Psoas muscle (tissue), 8 donors: ENCODE measurements around the gene DDAH2. TPM values are rescaled to one million over a fixed set of nuclear protein-coding genes. Genes with fewer than 3 reads are reported as not detected.
"Not testable (repeated sequence)": the region's sequence is repeated elsewhere in the genome, so short reads cannot be mapped to it uniquely, and the experiment has no call there.

Experiments
- ATAC-seq, 4 donors: fragments of 200-7000 bp; cut with Tn5 transposase; one replicate each; pipeline ENCODE4 v1.9.1; 2020; ENCODE audit warnings: moderate library complexity in 3 of 4, mild to moderate bottlenecking in 2 of 4
- DNase-seq, 2 donors: peaks; one replicate each; pipeline ENCODE4 v3.0.0-alpha.2; 2020
- H3K27ac ChIP-seq: fragments of 200-600 bp; one replicate; pipeline ENCODE4 v1.8.0; 2022
- H3K27me3 ChIP-seq, 3 donors: fragments of 200-600 bp in 1 of 3; one replicate each; pipeline versions ENCODE4 v1.6.1 to v1.8.0; 2013 to 2022; ENCODE audit warnings: low read length in 2 of 3, mild to moderate bottlenecking in 2 of 3, moderate library complexity in 1 of 3; ENCODE audit not compliant: insufficient read depth in 3 of 3
- H3K36me3 ChIP-seq, 2 donors: fragments of 200-600 bp in 1 of 2; one replicate each; pipeline versions ENCODE4 v1.6.1 to v1.8.0; 2013 to 2022; ENCODE audit warnings: low read depth in 1 of 2, mild to moderate bottlenecking in 1 of 2, moderate library complexity in 1 of 2; ENCODE audit not compliant: insufficient read depth in 1 of 2
- H3K4me1 ChIP-seq: fragments of 200-600 bp; one replicate; pipeline ENCODE4 v1.8.0; 2022
- H3K4me3 ChIP-seq: fragments of 200-600 bp; one replicate; pipeline ENCODE4 v1.8.0; 2022; ENCODE audit warnings: mild to moderate bottlenecking
- H3K9me3 ChIP-seq: fragments of 200-600 bp; one replicate; pipeline ENCODE4 v1.8.0; 2022
- WGBS, 3 donors: extraction: QIAGEN DNeasy Blood & Tissue Kit; methylation state at CpG; one replicate each; pipeline versions ENCODE4 v1.1.6 to v1.1.7; 2013; 5-methylcytosine and 5-hydroxymethylcytosine counted together
- intact Hi-C, 2 donors: fragments of 100-400 bp; cut with DNase I; formaldehyde crosslinking; loops; one replicate each; pipeline versions ENCODE4 v1.11.0 to v1.14.2; 2022
- polyA plus RNA-seq, 3 donors: library from polyadenylated mRNA; stranded (reverse); fragments of 200-250 nt; gene quantifications; one replicate each; pipeline ENCODE4 v1.2.3, GENCODE V29; 2013
- total RNA-seq, 4 donors: library from RNA; stranded (reverse); fragmentation: NEBNext Ultra II Directional in 2 of 4; extraction: Animal tissue kit (Norgen Biotek cat#: 25700) in 2 of 4; gene quantifications; one replicate each; pipeline versions ENCODE4 v1.2.1 to v1.2.4, GENCODE V29; 2021 to 2023
- TF ChIP-seq, protein P1 (sequence below): fragments of 200-600 bp; IDR thresholded peaks from one replicate; pipeline ENCODE4 v1.8.0; 2022; ENCODE audit warnings: antibody characterized with exemption
- donor health status: healthy with polysubstance abuse.
- donor health status: DM: no; HTN: no; CAD: no; lungs with moderate emphysema.
- donor health status: Bipolar disorder and iron deficiency.
- donor health status: healthy.
- donor health status: DM: yes; HTN: yes; CAD: no.
- donor health status: DM: no; HTN: no; CAD: no.
- donor health status: DM: no; HTN: no; CAD: no.
- donor health status: DM: yes; HTN: yes; CAD: no.

DDAH2 gene
- total and polyA plus RNA-seq, 7 donors, result 6.3 to 16.2 (median 11.1) TPM

DNA sequence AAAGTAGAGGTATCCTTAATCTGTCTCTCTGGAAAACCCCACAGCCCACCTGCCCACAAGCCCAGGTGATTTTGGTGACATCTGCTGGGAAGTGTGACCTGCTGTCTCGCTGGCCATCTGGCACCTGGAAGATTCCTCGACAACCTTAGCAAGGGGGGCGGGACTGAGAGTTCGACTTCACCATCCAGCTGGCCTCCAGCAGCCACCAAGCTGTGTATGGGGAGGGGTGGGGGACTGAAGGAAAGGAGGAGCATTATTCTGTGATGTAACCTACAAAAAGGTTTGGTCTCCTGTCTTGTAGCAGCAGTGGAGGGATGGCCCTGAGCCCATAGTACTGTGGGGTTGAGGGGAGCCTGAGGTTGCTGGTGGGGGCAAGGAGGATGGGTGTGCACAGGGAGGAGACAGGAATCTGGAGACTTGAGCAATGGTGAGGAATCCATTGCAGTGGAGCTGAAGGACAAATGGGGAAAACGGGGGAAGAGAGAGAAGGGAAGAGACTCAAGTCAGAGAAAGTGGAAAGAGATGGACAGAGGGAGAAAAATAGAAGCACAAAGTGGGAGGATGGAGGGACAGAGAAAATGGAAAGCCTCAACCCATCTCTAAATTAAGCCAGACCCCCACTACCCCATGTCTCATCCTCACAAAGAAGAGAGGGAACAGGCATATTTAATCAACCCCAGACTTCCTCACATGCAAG lies 18.4 kb downstream of the DDAH2 start:
- no peaks in the 10 kb centered on the region for H3K27me3 ChIP-seq
- no peaks in the 10 kb centered on the region for H3K9me3 ChIP-seq
- no peaks in the 10 kb centered on the region for H3K4me1 ChIP-seq
- 49 to 61% (median 57%) methylated on average over 5 of the region's 5 CpGs for WGBS, 3 donors
- TF ChIP-seq, protein P1, sequence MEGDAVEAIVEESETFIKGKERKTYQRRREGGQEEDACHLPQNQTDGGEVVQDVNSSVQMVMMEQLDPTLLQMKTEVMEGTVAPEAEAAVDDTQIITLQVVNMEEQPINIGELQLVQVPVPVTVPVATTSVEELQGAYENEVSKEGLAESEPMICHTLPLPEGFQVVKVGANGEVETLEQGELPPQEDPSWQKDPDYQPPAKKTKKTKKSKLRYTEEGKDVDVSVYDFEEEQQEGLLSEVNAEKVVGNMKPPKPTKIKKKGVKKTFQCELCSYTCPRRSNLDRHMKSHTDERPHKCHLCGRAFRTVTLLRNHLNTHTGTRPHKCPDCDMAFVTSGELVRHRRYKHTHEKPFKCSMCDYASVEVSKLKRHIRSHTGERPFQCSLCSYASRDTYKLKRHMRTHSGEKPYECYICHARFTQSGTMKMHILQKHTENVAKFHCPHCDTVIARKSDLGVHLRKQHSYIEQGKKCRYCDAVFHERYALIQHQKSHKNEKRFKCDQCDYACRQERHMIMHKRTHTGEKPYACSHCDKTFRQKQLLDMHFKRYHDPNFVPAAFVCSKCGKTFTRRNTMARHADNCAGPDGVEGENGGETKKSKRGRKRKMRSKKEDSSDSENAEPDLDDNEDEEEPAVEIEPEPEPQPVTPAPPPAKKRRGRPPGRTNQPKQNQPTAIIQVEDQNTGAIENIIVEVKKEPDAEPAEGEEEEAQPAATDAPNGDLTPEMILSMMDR, result no peak
- no peak overlapping the region for H3K27ac ChIP-seq
- ATAC-seq, result no peak
- intact Hi-C loops, result no loop called here
- no peak overlapping the region for H3K4me3 ChIP-seq
- no peak for DNase-seq
- H3K36me3 ChIP-seq, result no peaks in the 10 kb centered on the region

DNA sequence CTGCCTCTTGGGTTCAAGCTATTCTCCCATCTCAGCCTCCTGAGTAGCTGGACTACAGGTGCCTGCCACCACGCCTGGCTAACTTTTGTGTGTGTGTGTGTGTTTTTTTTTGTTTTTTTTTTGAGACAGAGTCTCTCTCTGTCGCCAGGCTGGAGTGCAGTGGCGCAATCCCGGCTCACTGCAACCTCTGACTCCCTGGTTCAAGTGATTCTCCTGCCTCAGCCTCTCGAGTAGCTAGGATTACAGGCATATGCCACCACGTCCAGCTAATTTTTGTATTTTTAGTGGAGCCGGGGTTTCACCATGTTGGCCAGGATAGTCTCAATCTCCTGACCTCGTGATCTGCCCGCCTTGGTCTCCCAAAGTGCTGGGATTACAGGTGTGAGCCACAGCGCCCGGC lies 19.9 kb downstream of the DDAH2 start:
- H3K27me3 ChIP-seq, DNase-seq, H3K4me3 ChIP-seq, H3K27ac ChIP-seq, H3K9me3 ChIP-seq, intact Hi-C loops, H3K36me3 ChIP-seq, H3K4me1 ChIP-seq, ATAC-seq: not testable (repeated sequence)
- 91 to 94% (median 91%) methylated on average over 11 of the region's 11 CpGs for WGBS, 3 donors

DNA sequence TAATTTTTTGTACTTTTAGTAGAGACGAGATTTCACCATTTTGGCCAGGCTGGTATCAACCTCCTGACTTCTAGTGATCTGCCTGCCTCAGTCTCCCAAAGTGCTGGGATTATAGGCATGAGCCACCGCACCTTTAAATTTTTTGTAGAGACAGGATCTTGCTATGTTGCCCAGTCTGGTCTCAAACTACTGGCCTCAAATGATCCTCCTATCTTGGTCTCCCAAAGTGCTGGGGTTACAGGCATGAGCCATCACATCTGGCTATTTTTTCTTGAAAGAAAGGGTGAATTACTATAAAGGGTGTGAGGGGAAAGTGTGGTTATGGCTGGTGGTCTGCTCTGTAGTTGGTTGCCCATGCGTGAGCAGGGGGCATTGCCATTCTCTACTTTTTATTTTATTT lies 20.9 kb downstream of the DDAH2 start:
- no peaks in the 10 kb centered on the region for H3K27me3 ChIP-seq
- ATAC-seq (no peak), DNase-seq (no peak)
- H3K4me3 ChIP-seq, result no peak overlapping the region
- TF ChIP-seq, protein P1, result no peak
- intact Hi-C loops, result no loop called here
- WGBS, 3 donors, result 91 to 97% (median 95%) methylated on average over 3 of the region's 3 CpGs
- H3K9me3 ChIP-seq, result no peaks in the 10 kb centered on the region
- no peak overlapping the region for H3K27ac ChIP-seq
- no peaks in the 10 kb centered on the region for H3K36me3 ChIP-seq
- peaks cover 5% of the 10 kb centered on the region for H3K4me1 ChIP-seq

DNA sequence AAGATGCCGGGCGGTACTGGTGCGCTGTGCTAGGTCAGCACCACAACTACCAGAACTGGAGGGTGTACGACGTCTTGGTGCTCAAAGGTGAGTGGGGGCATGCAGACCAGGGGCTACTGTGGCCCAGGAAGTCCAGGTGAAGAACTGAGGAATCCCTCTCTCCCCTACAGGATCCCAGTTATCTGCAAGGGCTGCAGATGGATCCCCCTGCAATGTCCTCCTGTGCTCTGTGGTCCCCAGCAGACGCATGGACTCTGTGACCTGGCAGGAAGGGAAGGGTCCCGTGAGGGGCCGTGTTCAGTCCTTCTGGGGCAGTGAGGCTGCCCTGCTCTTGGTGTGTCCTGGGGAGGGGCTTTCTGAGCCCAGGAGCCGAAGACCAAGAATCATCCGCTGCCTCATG lies 21.4 kb downstream of the DDAH2 start:
- 82 to 89% (median 88%) methylated on average over 10 of the region's 10 CpGs for WGBS, 3 donors
- no peak overlapping the region for H3K4me3 ChIP-seq

DNA sequence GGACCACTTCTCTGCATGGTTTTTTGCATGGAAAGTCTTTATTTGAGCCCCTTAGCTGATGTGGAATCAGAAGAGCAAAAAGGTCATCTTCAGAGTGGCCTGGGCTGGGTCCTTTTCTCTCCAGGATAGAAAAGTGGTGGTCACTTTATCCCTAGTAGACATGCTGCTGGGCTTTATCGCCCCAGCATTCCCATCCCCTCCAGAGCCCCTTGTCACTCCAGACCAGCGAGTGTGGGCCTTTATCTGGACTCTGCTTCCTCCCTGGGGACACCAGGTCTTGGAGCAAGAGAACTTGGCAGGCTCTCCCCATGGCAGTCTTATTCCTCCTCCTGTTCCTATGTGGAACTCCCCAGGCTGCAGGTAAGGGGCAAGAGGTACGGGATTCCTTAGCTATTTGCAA lies 22.5 kb downstream of the DDAH2 start, which contains the start of gene LY6G6F:
TSS of gene LY6G6F (plus strand) at position 268 of the 400 bp plus-strand sequence. CDS start at position 309, 41 bp downstream.
- DNase-seq, result no peak
- WGBS, 3 donors, result 32 to 57% (median 46%) methylated on average over 3 of the region's 3 CpGs

More for the DNA sequence above, 21.4 kb downstream of the DDAH2 start:
- no peak overlapping the region for H3K27ac ChIP-seq
- H3K36me3 ChIP-seq, result no peaks in the 10 kb centered on the region
- ATAC-seq (no peak), DNase-seq (no peak)
- intact Hi-C loops, result no loop called here
- no peaks in the 10 kb centered on the region for H3K9me3 ChIP-seq
- H3K27me3 ChIP-seq, result no peaks in the 10 kb centered on the region
- peaks cover 5% of the 10 kb centered on the region for H3K4me1 ChIP-seq
- TF ChIP-seq, protein P1, result no peak

More for the DNA sequence above, 22.5 kb downstream of the DDAH2 start, which contains the start of gene LY6G6F:
- H3K9me3 ChIP-seq, result no peaks in the 10 kb centered on the region
- ATAC-seq, result no peak
- no peak within 1 kb of the TSS for H3K4me3 ChIP-seq
- TF ChIP-seq, protein P1, result no peak
- intact Hi-C loops, result no loop called here
- H3K4me1 ChIP-seq, result peaks cover 12% of the 10 kb centered on the region
- no peak within 1 kb of the TSS for H3K27ac ChIP-seq
- no peaks in the 10 kb centered on the region for H3K36me3 ChIP-seq
- no peaks in the 10 kb centered on the region for H3K27me3 ChIP-seq
